IPS-18c (cell line): Measurements from ENCODE around the gene SNRPA1.
"Not testable (repeated sequence)": the region's sequence is repeated elsewhere in the genome, so short reads cannot be mapped to it uniquely, and the experiment has no call there.

Experiments
- H3K4me3 ChIP-seq: 2 replicates; pipeline ENCODE4 v1.7.0; 2013; ENCODE audit warnings: low read depth, mild to moderate bottlenecking, low read length, moderate library complexity; ENCODE audit not compliant: insufficient read depth
- H3K9me3 ChIP-seq: one replicate; pipeline ENCODE4 v1.6.1; 2013; ENCODE audit warnings: mild to moderate bottlenecking, low read length, moderate library complexity; ENCODE audit not compliant: control insufficient read depth, insufficient read depth

Gene SNRPA1

DNA sequence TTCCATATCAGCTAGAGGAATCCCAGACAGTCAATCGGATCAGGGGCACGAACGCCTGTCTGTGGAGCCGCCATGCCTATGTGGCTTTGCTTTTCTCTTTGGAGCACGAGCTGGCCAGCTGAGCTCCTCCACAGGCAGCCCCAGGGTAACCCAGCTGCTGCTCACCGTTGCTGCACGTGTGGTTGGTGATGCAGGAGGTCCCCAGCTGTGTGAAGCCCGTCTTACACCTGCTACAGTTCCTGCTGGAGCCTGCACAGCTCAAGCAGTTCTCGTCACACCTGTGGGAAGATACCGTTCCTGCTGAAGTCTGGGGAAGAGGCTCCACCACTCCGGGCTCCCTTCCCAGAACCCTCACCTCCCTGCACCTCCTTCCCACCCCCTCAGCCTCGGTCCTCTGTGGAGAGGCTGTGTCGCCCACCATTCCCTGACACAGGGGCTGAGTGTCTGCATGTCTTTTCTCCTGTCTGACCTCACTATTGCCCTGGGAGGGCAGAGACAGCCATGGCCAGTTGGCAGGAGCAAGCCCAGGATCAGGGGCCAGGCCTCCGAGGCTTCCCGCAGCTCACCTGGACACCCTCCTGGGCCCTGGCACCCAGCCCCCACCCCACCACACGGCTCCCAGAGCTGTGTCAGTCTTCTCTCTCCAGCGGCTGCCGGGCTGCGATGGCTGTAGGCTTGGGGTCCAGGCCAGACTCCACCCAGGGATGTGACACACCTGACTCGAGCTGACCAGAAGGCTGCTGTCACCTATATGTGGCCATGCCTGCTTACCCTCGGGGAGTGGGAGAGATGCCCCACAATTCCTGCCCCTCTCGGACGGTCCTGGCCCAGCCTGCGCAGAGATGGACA, 12.2 kb upstream of the SNRPA1 start:
- Histone ChIP-seq H3K9me3 (no peaks in the 10 kb centered on the region), H3K4me3 (no peak overlapping the region)

DNA sequence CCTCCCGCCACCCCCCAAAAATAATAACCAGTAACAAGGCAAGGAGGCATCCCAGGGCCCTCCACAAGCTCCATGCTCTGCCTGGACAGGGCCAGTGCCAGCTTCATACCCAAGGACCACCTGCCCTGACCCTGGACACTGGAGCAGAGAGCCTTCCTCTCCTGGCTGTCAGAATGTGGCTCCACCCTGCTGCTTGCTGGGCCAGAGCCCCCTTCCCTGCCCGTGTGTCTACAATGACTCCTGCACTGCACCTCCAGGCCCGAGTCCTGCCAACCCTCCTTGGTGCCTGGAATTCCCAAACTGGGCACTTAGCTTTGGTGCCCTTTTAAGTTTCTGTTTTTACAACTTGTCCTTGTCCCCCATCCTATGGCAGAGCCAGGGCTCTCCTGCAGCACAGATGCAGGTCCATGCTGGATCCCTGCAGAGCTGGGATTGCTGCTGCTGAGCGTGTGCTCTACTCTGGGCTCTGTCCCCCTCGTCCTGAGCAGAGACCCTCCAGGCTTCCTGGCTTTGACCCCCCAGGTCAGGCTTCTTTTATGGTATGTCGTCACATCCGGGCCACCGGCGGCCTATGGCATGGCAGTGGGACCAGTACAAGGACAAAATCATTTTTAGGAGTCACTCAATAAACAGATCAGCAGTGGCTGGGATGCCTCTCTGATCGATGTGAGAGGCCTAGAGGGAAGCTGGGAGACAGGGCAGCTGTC, 11.4 kb upstream of the SNRPA1 start:
- H3K9me3 ChIP-seq, result no peaks in the 10 kb centered on the region
- no peak overlapping the region for H3K4me3 ChIP-seq

DNA sequence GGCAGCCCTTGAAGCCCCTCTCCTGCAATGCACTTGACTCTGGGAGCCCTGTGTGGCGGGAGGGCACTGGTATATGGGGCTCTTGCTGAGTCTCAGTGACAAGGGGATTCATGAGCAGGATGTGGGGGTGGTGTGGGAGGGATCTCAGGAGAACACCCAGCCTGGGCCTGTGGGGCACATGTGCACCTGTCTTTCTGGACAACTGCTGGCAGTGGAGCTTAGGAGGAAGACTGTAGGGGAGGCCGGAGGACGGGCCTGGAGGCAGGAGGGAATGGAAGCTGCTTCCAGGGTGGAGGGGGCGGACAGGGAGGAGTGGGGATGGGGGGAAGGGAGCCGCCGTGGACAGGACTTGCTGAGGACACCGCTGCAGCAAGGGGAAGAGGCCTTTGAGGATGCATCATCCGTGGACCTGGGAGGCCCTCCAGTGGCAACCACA, 10.8 kb upstream of the SNRPA1 start:
- H3K4me3 ChIP-seq, result no peak overlapping the region
- H3K9me3 ChIP-seq, result no peaks in the 10 kb centered on the region

DNA sequence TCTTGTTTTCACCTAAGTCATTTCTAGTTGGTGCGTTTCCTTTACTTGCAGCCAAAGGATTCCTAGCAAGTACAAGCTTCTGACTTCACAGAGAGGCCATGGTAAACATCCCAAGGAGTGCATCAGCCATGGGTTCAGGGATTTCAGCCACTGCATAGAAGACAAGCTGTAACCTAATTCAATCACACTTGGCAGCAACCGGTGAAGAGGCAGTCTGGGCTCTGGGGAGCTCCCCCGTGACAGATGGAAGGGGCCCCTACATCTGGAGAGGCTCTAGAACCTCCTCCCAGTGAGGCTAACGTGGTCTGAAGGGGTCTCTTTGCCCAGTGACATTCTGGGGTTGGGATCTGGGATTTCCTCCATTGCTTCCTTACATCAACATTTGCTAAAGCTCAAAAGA, 8.4 kb upstream of the SNRPA1 start:
- Histone ChIP-seq H3K4me3 (no peak overlapping the region), H3K9me3 (no peaks in the 10 kb centered on the region)

DNA sequence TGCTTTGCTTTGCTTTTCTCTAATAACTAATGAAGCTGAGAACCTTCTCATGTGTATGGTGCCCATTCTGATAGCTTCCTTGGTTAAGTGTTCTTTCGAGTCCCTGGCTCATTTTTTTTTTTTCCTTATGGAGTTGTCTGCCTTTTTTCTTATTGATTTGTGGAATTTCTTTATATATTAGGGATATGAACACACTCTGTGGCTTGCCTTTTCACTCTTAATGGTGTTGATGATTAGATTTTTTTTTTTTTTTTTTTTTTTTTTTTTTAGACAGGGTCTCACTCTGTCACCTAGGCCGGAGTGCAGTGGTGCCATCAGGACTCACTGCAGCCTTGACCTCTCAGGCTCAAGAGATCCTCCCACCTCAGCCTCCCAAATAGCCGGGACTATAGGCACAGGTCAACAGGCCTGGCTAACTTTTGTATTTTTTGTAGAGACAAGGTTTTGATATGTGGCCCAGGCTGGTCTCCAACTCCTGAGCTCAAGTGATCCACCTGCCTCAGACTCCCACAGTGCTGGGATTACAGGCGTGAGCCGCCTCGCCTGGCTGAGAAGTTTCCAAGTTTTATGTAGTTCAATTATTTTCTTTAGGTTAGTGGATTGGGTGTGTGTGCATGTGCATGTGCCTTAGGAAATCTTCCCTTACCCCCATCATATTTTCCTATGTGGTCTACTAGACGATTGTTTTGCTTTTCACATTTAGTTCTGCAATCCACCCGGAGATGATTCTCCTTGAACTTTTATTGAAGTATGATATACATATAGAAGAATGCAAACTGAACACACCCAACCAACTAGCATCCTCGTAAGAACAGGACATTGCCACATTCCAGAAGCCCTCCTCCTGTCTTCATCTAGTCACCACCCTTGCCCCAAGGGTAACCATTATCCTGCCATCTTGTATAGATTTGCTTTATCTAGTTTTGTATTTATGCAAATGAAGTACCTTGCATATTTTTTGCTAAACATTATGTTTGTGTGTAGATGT, 1.7 kb upstream of the SNRPA1 start:
- no peak overlapping the region for H3K4me3 ChIP-seq
- peaks cover 2% of the 10 kb centered on the region for H3K9me3 ChIP-seq

DNA sequence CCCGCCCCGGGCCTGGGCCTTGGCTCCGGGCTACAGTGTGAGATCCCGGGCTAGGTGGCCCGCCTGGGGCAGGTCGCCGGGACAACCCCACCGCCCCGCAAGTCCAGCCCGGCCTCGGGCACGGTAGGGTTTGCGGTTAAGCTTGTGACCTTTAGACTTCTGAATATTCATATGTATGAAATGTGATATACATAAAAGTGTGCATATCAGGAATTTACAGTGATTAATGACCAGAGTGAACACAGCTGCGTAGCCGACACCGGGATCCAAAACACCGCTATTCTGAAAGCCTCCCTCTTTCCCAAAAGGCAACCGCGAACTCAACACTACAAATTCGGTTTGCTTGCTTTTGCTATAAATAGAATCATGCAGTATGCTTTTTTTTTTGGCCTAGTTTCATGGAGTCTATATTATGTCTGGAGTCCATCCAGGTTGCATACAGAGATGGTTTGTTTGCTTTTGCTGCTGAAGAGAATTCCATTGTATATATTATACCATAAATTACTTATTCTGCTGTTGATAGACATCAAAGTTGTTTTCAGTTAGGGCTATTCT, 636 bp upstream of the SNRPA1 start:
- H3K9me3 ChIP-seq, result peaks cover 2% of the 10 kb centered on the region
- H3K4me3 ChIP-seq, result peak overlapping the region; percentile 98

DNA sequence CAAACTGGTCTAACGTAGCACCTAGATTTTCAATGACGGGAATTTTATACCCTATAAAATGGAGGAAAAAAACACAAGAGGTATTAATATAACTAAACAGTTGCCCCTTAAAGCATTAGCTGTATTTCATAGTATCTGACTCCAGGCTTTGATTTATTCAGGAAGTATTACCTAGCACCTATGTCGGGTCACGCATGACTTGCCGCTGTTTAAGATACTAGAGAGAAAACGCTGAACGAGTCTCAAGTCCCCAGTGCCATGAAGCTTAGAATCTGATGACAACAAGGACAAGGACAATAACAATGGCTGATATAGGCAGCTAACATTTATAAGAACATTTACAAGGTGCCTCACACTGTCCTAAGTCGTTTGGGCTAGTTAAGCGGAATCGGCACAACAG, 1.9 kb downstream of the SNRPA1 start:
- Histone ChIP-seq H3K9me3 (peaks cover 2% of the 10 kb centered on the region), H3K4me3 (no peak overlapping the region)

DNA sequence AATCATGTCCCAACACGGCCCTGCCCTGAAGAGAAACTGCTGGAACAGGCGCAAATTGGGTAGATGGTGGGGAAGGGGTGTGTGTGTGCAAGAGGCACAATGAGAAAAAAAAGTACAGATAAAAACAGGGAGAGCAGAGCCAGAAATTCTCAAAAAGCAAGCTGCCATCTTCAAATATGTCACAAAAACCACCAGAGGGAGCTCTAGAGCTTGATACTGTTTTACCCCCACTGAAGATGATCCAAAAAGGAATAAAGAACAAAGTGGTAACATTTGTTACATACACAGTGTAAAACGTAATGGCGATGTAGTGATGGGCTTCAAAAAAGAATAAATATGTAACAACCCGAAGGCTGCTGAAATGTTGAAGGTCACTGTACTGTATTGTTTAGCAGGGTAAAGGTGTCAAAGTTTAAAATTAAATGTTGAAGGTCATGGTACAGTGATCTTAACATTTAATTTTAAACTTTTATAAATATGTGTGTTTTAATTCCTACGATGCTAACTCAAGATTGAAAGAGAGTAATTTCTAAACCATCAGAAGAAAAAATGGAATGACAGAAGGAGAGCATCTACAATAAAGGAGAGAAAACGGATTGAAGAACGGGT, 6.0 kb downstream of the SNRPA1 start:
- no peak overlapping the region for H3K4me3 ChIP-seq

DNA sequence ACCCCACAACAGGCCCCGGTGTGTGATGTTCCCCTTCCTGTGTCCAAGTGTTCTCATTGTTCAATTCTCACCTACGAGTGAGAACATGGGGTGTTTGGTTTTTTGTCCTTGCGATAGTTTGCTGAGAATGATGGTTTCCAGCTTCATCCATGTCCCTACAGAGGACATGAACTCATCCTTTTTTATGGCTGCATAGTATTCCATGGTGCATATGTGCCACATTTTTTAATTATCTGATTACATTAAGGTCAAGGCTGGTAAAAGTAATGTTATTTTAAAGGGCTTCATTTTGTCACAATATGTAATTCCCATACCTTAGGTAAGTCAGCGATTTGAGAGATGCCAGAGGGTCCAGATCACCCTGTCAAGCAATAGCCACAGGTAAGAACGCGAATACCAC, 7.7 kb downstream of the SNRPA1 start:
- H3K9me3 ChIP-seq, H3K4me3 ChIP-seq: not testable (repeated sequence)

More for the DNA sequence above, 6.0 kb downstream of the SNRPA1 start:
- H3K9me3 ChIP-seq, result no peaks in the 10 kb centered on the region

DNA sequence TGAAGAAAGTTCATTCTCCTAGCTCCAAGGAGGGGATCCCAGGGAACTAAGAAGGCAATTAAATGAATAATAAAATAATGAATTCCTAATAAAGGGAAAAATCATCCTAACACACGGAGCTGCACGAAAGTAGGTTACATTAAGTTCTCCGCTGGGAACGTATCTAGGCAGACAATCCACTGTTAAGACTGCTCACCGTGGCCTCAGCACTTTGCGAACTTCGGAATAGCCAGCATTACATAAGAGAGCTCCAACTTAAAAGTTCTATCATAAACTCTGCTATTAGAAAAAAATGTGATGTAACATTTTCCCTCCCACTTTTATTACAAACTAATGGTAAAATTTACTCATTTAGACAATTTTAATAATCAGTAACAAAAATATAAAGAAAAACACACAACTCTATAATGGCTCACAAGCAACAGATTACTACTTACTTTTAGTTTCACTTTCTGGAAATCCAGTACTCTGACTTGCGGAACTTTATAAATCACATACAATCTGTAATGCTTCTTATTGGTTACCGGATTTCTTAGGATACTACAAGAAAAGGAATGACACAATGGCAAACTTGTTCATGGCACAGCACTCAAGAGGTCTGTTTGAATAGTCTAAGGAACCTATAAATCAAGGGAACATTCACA, 8.5 kb downstream of the SNRPA1 start:
- no peaks in the 10 kb centered on the region for H3K9me3 ChIP-seq

DNA sequence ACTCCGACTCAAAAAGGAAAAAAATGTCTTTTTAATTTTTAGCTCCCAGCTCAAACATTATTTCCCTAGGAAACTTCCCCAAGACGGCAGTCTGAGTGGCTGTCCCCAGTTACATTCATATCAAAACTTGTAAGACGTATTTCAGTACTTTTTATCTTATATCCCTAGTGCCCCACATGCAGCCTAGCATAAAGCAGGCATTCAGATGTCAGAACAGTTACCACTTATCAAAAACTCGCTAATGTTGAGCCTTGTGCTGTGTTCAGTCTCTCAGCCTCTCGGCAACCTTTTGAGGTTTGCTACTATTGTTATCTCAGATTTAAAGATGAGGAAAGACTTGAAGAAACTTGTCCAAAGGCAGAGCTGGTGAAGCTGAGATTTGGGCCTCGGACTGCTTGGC, 11.1 kb downstream of the SNRPA1 start:
- Histone ChIP-seq H3K9me3 (no peaks in the 10 kb centered on the region), H3K4me3 (no peak overlapping the region)

More for the DNA sequence above, 8.5 kb downstream of the SNRPA1 start:
- no peak overlapping the region for H3K4me3 ChIP-seq

DNA sequence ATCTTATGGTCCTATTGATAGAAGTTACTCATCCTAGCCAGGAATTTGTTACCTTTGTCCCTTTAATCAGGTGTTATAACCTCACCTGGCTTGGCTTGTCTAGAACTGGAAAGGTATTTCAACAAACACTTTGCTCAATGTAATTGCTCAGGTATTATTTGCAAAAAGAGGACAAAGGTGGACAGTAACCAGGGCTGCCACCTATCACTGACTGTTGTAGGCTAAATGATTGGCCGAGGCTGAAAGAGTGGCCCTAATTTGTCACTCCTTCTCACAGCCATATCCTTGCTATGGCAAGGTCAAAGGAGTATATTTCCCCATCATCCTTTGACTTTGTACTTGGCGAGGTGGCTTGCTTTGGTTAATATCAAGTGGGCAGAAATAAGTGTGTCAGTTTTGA, 15.0 kb downstream of the SNRPA1 start:
- Histone ChIP-seq H3K9me3 (no peaks in the 10 kb centered on the region), H3K4me3 (no peak overlapping the region)

DNA sequence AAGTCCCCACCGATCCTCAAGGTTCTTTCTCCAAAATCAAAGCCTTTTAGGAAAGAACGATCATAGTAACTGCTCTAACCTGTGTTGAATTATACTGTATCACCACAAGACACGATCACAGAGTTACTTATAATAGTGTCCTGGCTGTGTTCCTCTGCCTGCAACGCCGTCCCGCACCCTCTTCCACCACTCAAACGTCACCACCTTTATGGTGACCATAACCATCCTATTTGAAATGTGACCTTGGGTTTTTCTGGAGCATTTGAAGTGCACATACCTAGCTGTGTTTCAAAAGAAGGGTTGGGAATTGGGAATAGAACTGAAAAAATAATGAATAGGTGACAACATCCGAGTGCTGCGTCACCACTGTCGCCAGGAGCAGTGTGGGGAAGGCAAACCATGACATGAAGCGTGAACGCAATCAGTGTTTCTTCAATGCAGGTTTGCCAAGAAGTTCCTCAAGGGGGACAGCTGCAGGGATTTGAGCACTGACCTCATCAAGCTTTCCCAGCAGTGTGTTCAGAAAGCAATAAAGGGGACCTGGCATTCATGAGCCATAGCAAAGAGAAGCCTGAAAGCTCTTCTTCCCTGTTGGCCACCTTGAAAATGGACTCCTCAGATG, 17.0 kb downstream of the SNRPA1 start:
- Histone ChIP-seq H3K4me3 (peak overlapping the region; percentile 92), H3K9me3 (no peaks in the 10 kb centered on the region)

DNA sequence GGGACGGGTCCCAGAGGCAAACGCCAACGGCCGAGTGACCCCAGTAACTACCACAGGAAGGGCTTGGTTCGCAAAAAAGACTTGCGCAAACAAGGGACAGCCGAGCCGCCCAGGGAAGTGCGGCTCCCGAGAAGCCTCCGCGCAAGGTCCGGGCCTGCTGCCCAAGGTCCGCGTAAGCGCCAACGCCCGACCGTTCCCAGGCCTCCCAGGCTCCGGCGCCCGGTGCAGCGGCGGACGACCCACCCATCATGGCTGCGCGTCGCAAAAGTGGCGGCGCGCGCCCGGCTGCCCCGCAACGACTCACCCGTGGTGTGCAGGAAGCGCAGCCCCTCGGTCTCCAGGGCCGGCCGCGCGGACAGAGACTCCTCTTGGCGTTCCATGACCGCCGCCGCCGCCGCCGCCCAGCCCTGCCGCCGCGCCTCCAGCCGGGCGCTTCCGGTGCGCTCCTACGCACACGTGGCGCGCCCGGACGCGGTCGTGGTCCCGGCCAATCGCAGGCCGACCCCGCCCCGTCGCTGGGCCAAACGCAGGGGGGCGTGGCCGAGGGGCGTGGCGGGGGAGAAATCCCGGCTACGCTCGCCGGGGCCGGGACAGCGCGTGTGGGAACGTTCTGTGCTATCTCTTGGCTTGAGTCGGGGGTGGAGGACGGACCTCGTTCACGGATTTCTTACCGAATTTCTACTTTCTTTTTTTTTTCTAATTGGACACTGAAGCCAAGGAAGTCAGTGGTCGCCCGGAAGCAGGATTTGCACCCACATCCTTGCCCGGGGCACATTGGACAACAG, 17.8 kb downstream of the SNRPA1 start, which contains the start of gene SELENOS:
SELENOS (minus strand) TSS at position 448 of the 785 bp plus-strand sequence; CDS start at position 380, 68 bp downstream.
- Histone ChIP-seq H3K4me3 (peak within 1 kb of the TSS; percentile 92), H3K9me3 (no peaks in the 10 kb centered on the region)

DNA sequence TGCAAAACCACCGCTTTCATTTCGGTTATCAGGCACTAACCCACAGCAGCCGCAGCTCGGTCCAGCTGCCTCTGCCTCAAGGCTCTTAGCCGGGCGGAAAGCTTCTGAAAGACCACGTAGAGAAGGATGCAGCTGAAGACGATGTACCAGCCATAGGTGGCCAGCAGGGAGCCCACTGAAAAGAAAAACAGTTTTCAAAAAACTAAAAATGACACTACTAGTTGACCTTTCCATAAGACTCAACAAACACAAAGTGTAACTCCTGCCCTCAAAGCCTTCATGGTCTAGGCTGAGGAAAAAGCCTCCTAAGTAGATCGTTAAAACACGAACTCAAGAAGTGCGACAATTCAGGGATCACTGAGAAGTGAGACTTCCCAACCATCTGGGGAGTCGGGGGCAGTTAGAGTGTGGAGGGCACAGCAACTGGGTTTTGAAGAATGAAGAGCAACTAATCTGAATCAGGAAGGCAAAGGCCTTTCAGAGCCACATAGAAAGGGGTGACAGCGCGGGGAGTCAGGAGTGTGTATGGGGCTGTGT, 18.5 kb downstream of the SNRPA1 start:
- Histone ChIP-seq H3K4me3 (peak overlapping the region; percentile 92), H3K9me3 (no peaks in the 10 kb centered on the region)
